HG03066 (cell line): ENCODE measurements around the gene ADSS1.

Source experiments
- ATAC-seq: cut with Tn5 transposase; IDR thresholded peaks from one replicate; pipeline ENCODE4 v1.9.1; 2021; ENCODE audit warnings: low read depth; ENCODE audit not compliant: unreplicated experiment

Gene ADSS1

GRCh38 chr14:104731320-104732294 lies 7.6 kb downstream of the ADSS1 start:
- ATAC-seq: no peak

GRCh38 chr14:104732355-104732804 lies 8.4 kb downstream of the ADSS1 start:
- ATAC-seq: no peak

GRCh38 chr14:104732931-104733681 lies 9.1 kb downstream of the ADSS1 start:
- ATAC-seq: no peak

GRCh38 chr14:104734051-104734587 lies 10.1 kb downstream of the ADSS1 start:
- no peak for ATAC-seq

GRCh38 chr14:104734601-104734990 lies 10.6 kb downstream of the ADSS1 start:
- ATAC-seq: no peak

GRCh38 chr14:104734991-104735779 lies 11.2 kb downstream of the ADSS1 start:
- no peak for ATAC-seq

GRCh38 chr14:104735830-104736642 lies 12.0 kb downstream of the ADSS1 start:
- ATAC-seq: no peak

- no peak for ATAC-seq
These were observed 14.5 kb downstream of the ADSS1 start for GRCh38 chr14:104738375-104739019.

GRCh38 chr14:104739026-104739425 lies 15.0 kb downstream of the ADSS1 start:
- ATAC-seq: no peak

GRCh38 chr14:104739546-104740516 lies 15.8 kb downstream of the ADSS1 start:
- ATAC-seq: no peak

- no peak for ATAC-seq
These were observed 17.2 kb downstream of the ADSS1 start for GRCh38 chr14:104741108-104741802.

- no peak for ATAC-seq
These were observed 17.8 kb downstream of the ADSS1 start for GRCh38 chr14:104741803-104742251.

GRCh38 chr14:104742586-104743455 lies 18.8 kb downstream of the ADSS1 start:
- ATAC-seq: no peak

GRCh38 chr14:104743461-104744380 lies 19.7 kb downstream of the ADSS1 start:
- ATAC-seq: no peak

- no peak for ATAC-seq
These were observed 20.5 kb downstream of the ADSS1 start for GRCh38 chr14:104744484-104744883.
